Measurements from ENCODE around the gene PDK2. TPM values are rescaled to one million over a fixed set of nuclear protein-coding genes. Genes with fewer than 3 reads are reported as not detected.

PDK2 gene
- total and polyA plus RNA-seq, 5 donors: 149 to 219 (median 178) TPM

GRCh38 chr17:50118828-50119218 is 23.7 kb downstream of the PDK2 start:
- Histone ChIP-seq H3K4me3 (ENCODE audit: low read length) (no peak overlapping the region), H3K27ac (ENCODE audit: low read length) (no peak overlapping the region), H3K4me1 (ENCODE audit: control insufficient read depth, insufficient read depth, low read length) (no peaks in the 10 kb centered on the region), H3K9me3 (ENCODE audit: control insufficient read depth, low read length) (no peaks in the 10 kb centered on the region), H3K27me3 (ENCODE audit: control insufficient read depth, insufficient read depth) (no peaks in the 10 kb centered on the region)
- ATAC-seq: no peak
- DNase-seq: no peak
- intact Hi-C loops (cut with DNase I): loop anchor here in 3 of 4 donors (5.0 to 10.0 kb wide), 2 partner anchors 46 to 48 kb away; partner anchors contain the start of gene SGCA (in 3 of the 3)
- 94% methylated on average over 4 of the region's 4 CpGs for WGBS

DNA sequence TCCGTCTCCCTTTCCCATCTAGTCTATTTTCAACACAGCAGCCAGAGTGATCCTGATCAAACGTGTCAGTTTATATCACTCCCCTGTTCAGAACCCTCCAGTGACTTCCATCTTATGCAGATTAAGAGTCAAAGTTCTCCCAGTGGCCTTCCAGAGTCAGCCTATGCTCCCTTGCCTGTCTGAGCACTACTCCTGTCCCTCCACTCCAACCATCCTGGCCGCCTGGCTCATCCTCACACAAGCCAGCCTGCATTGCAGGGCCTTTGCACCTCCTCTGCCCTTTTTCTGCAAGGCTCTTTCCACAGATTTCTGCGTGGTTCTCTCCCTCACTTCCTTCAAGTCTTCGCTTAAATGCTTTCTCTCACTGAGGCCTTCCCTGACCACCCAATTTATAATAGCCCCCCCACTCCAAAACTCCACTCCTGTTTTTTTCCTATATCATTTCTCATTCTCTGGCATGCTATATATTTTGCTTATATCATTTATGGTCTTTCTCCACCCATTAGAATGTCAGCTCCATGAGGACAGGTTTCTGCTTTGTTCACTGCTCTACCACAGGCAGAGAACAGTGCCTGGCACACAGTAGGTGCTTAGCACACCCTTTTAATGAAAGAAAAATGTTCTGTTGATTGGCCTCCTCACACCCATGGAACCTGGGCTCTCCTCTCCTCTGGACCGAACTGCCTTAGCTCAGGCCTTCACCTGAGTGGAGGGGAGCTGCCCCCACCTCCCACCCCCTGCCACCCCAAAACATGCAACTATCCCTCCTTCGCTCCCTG is 25.5 kb downstream of the PDK2 start:
- WGBS: 91% methylated on average over 7 of the region's 7 CpGs
- no peaks in the 10 kb centered on the region for H3K9me3 ChIP-seq (ENCODE audit: control insufficient read depth, low read length)
- no peaks in the 10 kb centered on the region for H3K4me1 ChIP-seq (ENCODE audit: control insufficient read depth, insufficient read depth, low read length)
- H3K4me3 ChIP-seq (ENCODE audit: low read length): no peak overlapping the region
- intact Hi-C loops (cut with DNase I): no loop called here
- no peaks in the 10 kb centered on the region for H3K27me3 ChIP-seq (ENCODE audit: control insufficient read depth, insufficient read depth)
- no peak for DNase-seq
- no peak for ATAC-seq
- no peak overlapping the region for H3K27ac ChIP-seq (ENCODE audit: low read length)

DNA sequence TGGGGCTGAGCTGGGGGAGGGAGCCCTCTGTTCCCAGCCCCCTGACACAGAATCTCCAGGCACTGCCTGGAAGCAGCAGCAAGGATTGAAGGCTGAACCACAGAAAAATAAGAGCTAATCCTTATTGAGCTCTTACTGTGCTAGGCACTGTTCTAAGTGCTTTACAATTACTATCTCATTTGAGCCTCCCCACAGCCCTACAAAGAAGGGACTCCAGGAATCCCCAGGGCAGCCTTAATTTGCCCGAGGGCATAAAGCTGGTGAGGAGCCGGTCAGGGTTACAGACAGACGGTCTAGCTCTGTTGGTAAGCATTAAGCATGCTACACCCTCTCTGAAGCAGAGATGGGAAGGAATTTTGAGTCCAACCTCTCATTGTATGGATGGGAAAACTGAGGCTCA is 27.8 kb downstream of the PDK2 start:
- WGBS: 93% methylated on average over 3 of the region's 3 CpGs
- no peak for ATAC-seq
- no peaks in the 10 kb centered on the region for H3K4me1 ChIP-seq (ENCODE audit: control insufficient read depth, insufficient read depth, low read length)
- no peaks in the 10 kb centered on the region for H3K27me3 ChIP-seq (ENCODE audit: control insufficient read depth, insufficient read depth)
- H3K9me3 ChIP-seq (ENCODE audit: control insufficient read depth, low read length): no peaks in the 10 kb centered on the region
- no peak overlapping the region for H3K4me3 ChIP-seq (ENCODE audit: low read length)
- DNase-seq: no peak
- intact Hi-C loops (cut with DNase I): no loop called here
- no peak overlapping the region for H3K27ac ChIP-seq (ENCODE audit: low read length)

- Histone ChIP-seq H3K4me3 (ENCODE audit: low read length) (no peak overlapping the region), H3K27ac (ENCODE audit: low read length) (no peak overlapping the region), H3K4me1 (ENCODE audit: control insufficient read depth, insufficient read depth, low read length) (peaks cover 5% of the 10 kb centered on the region), H3K27me3 (ENCODE audit: control insufficient read depth, insufficient read depth) (no peaks in the 10 kb centered on the region), H3K9me3 (ENCODE audit: control insufficient read depth, low read length) (no peaks in the 10 kb centered on the region)
- ATAC-seq (peak in 1 of 2 donors; percentile 9), DNase-seq (peak in 2 of 3 donors; percentile 65 to 69)
- 41% methylated on average over 12 of the region's 12 CpGs for WGBS
- intact Hi-C loops (cut with DNase I): no loop called here
Measured at GRCh38 chr17:50123649-50124349, 28.6 kb downstream of the PDK2 start.

DNA sequence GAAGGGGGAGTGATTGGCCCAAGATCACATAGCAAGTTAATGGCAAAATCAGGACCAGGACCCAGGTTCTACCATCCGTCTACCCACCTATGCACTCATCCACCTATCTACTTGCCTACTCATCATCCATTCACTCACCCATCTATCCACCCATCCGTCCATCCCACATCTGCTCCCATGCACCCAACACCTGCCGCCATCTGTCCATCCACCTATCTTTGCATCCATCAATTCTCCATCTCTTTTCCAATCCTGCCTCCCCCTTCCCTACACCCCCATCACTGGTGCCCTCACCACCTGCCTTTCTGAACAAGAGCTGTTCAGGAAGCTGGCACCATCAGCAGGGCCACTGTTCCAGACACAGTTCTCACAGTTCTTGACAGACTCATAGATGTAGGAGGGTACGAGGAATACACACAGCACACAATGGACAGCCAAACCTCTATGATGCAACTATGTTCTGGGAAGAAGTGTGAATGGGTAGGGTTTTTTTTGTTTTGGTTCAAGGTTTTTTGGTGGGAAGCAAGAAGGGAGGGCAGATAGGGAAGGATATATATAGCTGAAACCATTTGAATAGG is 30.4 kb downstream of the PDK2 start:
- H3K4me3 ChIP-seq (ENCODE audit: low read length): no peak overlapping the region
- H3K4me1 ChIP-seq (ENCODE audit: control insufficient read depth, insufficient read depth, low read length): peaks cover 7% of the 10 kb centered on the region
- intact Hi-C loops (cut with DNase I): no loop called here
- WGBS: 94% methylated on average over 4 of the region's 4 CpGs
- no peak for ATAC-seq
- no peaks in the 10 kb centered on the region for H3K9me3 ChIP-seq (ENCODE audit: control insufficient read depth, low read length)
- no peaks in the 10 kb centered on the region for H3K27me3 ChIP-seq (ENCODE audit: control insufficient read depth, insufficient read depth)
- peak in 1 of 3 donors; percentile 15 for DNase-seq
- H3K27ac ChIP-seq (ENCODE audit: low read length): no peak overlapping the region

DNA sequence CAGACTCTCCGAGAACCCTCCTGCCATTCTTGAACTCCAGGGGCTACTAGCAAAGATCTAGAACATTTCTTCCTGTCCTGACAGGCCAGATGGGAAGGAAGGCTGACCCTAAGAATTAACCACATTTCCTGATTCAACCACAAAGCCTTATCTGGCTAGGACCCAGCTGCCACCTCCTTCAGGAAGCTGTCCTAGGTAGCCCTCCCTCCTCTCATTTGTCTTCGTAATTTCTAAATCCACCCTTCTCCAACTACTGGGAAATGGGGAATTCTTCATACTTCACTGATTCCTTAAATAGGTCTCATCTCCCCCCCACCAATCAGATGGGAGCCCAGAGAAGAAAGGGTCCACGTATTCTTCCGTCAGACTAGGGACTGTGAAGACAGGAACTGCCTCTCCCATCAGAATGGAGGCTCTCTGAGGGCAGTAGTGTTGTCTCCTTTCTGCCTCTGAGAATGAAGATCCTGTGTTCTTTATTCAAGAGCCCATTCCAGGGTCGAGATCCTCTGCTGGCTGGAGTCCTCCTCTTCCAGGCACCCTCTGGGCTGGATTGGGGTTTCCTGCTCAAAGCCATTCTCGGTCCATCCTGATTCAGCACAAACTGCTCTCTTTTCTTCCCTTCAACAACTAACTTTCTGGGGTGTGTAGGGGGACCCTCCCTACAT is 32.7 kb downstream of the PDK2 start:
- 61% methylated on average over 6 of the region's 6 CpGs for WGBS
- H3K27me3 ChIP-seq (ENCODE audit: control insufficient read depth, insufficient read depth): no peaks in the 10 kb centered on the region
- ATAC-seq (no peak), DNase-seq (peak in 1 of 3 donors; percentile 11)
- intact Hi-C loops (cut with DNase I): no loop called here
- H3K27ac ChIP-seq (ENCODE audit: low read length): no peak overlapping the region
- H3K4me3 ChIP-seq (ENCODE audit: low read length): no peak overlapping the region
- H3K9me3 ChIP-seq (ENCODE audit: control insufficient read depth, low read length): no peaks in the 10 kb centered on the region
- H3K4me1 ChIP-seq (ENCODE audit: control insufficient read depth, insufficient read depth, low read length): peaks cover 8% of the 10 kb centered on the region

DNA sequence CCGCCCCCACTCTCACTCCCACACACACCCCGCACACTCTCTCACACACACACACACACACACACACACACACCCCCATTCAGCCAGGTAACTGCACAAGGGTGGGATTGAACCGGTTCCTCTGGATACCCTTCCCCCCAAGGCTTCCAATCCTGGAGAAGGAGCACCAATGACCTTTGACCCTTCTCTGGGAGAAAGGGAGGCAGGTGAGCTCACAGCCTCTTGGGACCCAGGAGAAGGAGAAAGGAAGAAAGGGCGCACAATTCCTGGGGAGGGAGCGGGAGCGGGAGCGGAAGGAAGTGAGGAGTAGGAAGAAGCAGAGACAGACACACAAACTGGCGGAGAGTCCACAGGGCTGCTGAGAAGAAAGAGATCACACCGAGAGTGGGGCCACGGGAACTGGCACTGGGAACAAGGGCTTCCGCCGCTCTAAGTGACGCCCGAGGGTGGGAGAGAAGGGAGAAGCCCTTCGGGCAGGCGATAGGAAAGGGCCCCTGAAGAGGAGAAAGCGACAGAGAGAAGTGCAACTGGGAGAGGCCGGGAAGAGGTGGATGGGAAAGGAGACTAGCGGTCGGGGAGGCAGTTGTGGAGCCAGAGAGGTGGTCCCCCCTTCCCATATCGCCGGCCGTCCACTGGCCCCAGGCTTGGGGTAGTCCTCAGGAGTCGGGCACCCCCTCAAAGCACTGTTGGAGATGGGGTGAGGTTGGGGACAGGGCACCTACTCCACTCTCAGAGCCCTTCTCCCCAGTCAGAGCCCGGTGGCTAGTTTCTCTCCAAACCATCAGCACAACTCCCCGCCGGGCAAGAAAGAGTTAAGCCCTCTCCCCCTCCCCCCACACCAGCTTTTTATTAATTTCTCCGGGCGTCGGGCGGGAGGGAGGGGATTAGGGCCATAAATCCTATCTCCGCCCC is 33.5 kb downstream of the PDK2 start:
- H3K4me3 ChIP-seq (ENCODE audit: low read length): peak overlapping the region; percentile 74
- no peak for ATAC-seq
- H3K4me1 ChIP-seq (ENCODE audit: control insufficient read depth, insufficient read depth, low read length): peaks cover 10% of the 10 kb centered on the region
- intact Hi-C loops (cut with DNase I): no loop called here
- no peaks in the 10 kb centered on the region for H3K9me3 ChIP-seq (ENCODE audit: control insufficient read depth, low read length)
- H3K27ac ChIP-seq (ENCODE audit: low read length): no peak overlapping the region
- peak in 2 of 3 donors; percentile 45 to 46 for DNase-seq
- no peaks in the 10 kb centered on the region for H3K27me3 ChIP-seq (ENCODE audit: control insufficient read depth, insufficient read depth)
- WGBS: 15% methylated on average over 32 of the region's 32 CpGs

GRCh38 chr17:50129353-50129727 is 34.2 kb downstream of the PDK2 start:
- DNase-seq (peak in 1 of 3 donors; percentile 62), ATAC-seq (peak; percentile 1 to 22)
- Histone ChIP-seq H3K9me3 (ENCODE audit: control insufficient read depth, low read length) (no peaks in the 10 kb centered on the region), H3K27ac (ENCODE audit: low read length) (no peak overlapping the region), H3K4me3 (ENCODE audit: low read length) (peak overlapping the region; percentile 74), H3K27me3 (ENCODE audit: control insufficient read depth, insufficient read depth) (no peaks in the 10 kb centered on the region), H3K4me1 (ENCODE audit: control insufficient read depth, insufficient read depth, low read length) (peaks cover 10% of the 10 kb centered on the region)
- intact Hi-C loops (cut with DNase I): no loop called here
- 3% methylated on average over 31 of the region's 31 CpGs for WGBS

- no peaks in the 10 kb centered on the region for H3K9me3 ChIP-seq (ENCODE audit: control insufficient read depth, low read length)
- no peaks in the 10 kb centered on the region for H3K27me3 ChIP-seq (ENCODE audit: control insufficient read depth, insufficient read depth)
- H3K4me3 ChIP-seq (ENCODE audit: low read length): peak within 1 kb of the TSS; percentile 74
- H3K4me1 ChIP-seq (ENCODE audit: control insufficient read depth, insufficient read depth, low read length): peaks cover 10% of the 10 kb centered on the region
- peak; percentile 28 to 29 for ATAC-seq
- intact Hi-C loops (cut with DNase I): loop anchor here in 1 of 4 donors (10.0 kb wide), 1 partner anchor 65 kb away; no protein-coding TSS in a partner anchor
- DNase-seq: peak in 2 of 3 donors; percentile 69 to 78
- no peak within 1 kb of the TSS for H3K27ac ChIP-seq (ENCODE audit: low read length)
- WGBS: 1% methylated on average over 84 of the region's 84 CpGs
Measured at GRCh38 chr17:50129728-50130558, 34.8 kb downstream of the PDK2 start, which contains the start of gene SAMD14. TSS of gene SAMD14 (minus strand) at chr17:50130160. CDS start at chr17:50124959, 5,201 bp downstream.

Data from right cardiac atrium (tissue), 5 donors.